Upper lobe of left lung (tissue), 4 donors: ENCODE data around the gene STK39.

Experiments used
- POLR2A ChIP-seq, 4 donors: fragments of 450-650 bp; IDR thresholded peaks; one replicate each; pipeline ENCODE4 v1.5.1; 2016 to 2017; ENCODE audit warnings: antibody characterized with exemption in 4 of 4, mild to moderate bottlenecking in 2 of 4
- POLR2AphosphoS5 ChIP-seq, 2 donors: sonication (generic); formaldehyde crosslinking; IDR thresholded peaks; one replicate each; pipeline ENCODE4 v1.5.1; 2017; ENCODE audit warnings: antibody characterized with exemption in 2 of 2
- TF ChIP-seq, protein P1 (sequence below), 6 experiments: fragments of 450-650 bp in 4 of 6; fragments of 200-600 bp in 2 of 6; sonication (generic) in 2 of 6; IDR thresholded peaks; one replicate each; pipeline ENCODE4 v1.5.1; 2016 to 2019; ENCODE audit warnings: antibody characterized with exemption in 6 of 6

DNA sequence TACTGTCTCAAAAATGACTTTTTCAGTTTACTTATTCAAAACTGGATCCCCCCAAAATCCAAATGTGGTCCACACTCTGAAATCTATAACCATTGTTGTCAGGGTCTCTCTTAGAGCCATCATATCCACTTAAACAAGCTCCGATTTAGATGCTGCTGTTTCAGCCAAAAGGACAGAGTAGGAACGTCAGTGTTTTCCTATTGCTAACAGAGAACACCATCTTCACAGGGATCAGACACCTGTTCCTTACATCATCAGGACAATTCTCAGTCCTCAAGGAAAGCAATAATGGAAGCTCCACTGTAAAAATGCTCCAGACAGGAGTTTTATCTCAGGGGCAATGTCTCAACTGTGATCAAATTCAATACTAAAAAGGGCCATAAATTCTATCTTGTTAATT is 155.4 kb downstream of the STK39 start:
- TF ChIP-seq POLR2A (IDR thresholded peaks at IDR 0.05) (no peak), POLR2AphosphoS5 (IDR thresholded peaks at IDR 0.05) (no peak)
- TF ChIP-seq, protein P1, sequence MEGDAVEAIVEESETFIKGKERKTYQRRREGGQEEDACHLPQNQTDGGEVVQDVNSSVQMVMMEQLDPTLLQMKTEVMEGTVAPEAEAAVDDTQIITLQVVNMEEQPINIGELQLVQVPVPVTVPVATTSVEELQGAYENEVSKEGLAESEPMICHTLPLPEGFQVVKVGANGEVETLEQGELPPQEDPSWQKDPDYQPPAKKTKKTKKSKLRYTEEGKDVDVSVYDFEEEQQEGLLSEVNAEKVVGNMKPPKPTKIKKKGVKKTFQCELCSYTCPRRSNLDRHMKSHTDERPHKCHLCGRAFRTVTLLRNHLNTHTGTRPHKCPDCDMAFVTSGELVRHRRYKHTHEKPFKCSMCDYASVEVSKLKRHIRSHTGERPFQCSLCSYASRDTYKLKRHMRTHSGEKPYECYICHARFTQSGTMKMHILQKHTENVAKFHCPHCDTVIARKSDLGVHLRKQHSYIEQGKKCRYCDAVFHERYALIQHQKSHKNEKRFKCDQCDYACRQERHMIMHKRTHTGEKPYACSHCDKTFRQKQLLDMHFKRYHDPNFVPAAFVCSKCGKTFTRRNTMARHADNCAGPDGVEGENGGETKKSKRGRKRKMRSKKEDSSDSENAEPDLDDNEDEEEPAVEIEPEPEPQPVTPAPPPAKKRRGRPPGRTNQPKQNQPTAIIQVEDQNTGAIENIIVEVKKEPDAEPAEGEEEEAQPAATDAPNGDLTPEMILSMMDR (IDR thresholded peaks at IDR 0.05): no peak
